ENCODE results near the gene GHDC. TPM values are rescaled to one million over a fixed set of nuclear protein-coding genes. Genes with fewer than 3 reads are reported as not detected.

Gene GHDC
- total RNA-seq, 3 donors from 2014 or later = 21.9 to 22.2 (median 22.0) TPM

GRCh38 chr17:42167807-42168206 lies 26.5 kb downstream of the GHDC start:
- Histone ChIP-seq H3K9me3 (no peaks in the 10 kb centered on the region), H3K36me3 (ENCODE audit: low read depth) (no peaks in the 10 kb centered on the region), H3K4me1 (ENCODE audit: low read depth) (no peaks in the 10 kb centered on the region), H3K4me3 (no peak overlapping the region)
- ATAC-seq (no peak), DNase-seq (no peak)
- no peak for TF ChIP-seq CTCF (IDR thresholded peaks at IDR 0.05)
- intact Hi-C loops (cut with DNase I, micrococcal nuclease) = no loop called here

GRCh38 chr17:42166196-42166763 lies 28.0 kb downstream of the GHDC start:
- Histone ChIP-seq H3K36me3 (ENCODE audit: low read depth) (no peaks in the 10 kb centered on the region), H3K4me1 (ENCODE audit: low read depth) (no peaks in the 10 kb centered on the region), H3K9me3 (no peaks in the 10 kb centered on the region), H3K4me3 (no peak overlapping the region)
- TF ChIP-seq CTCF (IDR thresholded peaks at IDR 0.05) = no peak
- ATAC-seq = no peak
- intact Hi-C loops (cut with DNase I, micrococcal nuclease) = no loop called here
- DNase-seq = no peak

- intact Hi-C loops (cut with DNase I, micrococcal nuclease) = no loop called here
- H3K4me3 ChIP-seq = no peak overlapping the region
- no peak for ATAC-seq
- no peak for TF ChIP-seq CTCF (IDR thresholded peaks at IDR 0.05)
- no peaks in the 10 kb centered on the region for H3K36me3 ChIP-seq (ENCODE audit: low read depth)
- DNase-seq = no peak
- no peaks in the 10 kb centered on the region for H3K4me1 ChIP-seq (ENCODE audit: low read depth)
- no peaks in the 10 kb centered on the region for H3K9me3 ChIP-seq
Observed at GRCh38 chr17:42165751-42166150, 28.5 kb downstream of the GHDC start.

GRCh38 chr17:42163696-42164407 lies 30.4 kb downstream of the GHDC start:
- no peak for ATAC-seq
- no peak for TF ChIP-seq CTCF (IDR thresholded peaks at IDR 0.05)
- Histone ChIP-seq H3K4me1 (ENCODE audit: low read depth) (no peaks in the 10 kb centered on the region), H3K36me3 (ENCODE audit: low read depth) (no peaks in the 10 kb centered on the region), H3K4me3 (no peak overlapping the region), H3K9me3 (no peaks in the 10 kb centered on the region)
- intact Hi-C loops (cut with DNase I, micrococcal nuclease) = no loop called here
- no peak for DNase-seq

GRCh38 chr17:42163113-42163512 lies 31.2 kb downstream of the GHDC start:
- no peak for TF ChIP-seq CTCF (IDR thresholded peaks at IDR 0.05)
- H3K9me3 ChIP-seq = no peaks in the 10 kb centered on the region
- H3K4me1 ChIP-seq (ENCODE audit: low read depth) = no peaks in the 10 kb centered on the region
- H3K4me3 ChIP-seq = no peak overlapping the region
- no peaks in the 10 kb centered on the region for H3K36me3 ChIP-seq (ENCODE audit: low read depth)
- intact Hi-C loops (cut with DNase I, micrococcal nuclease) = no loop called here
- ATAC-seq (peak; percentile 69), DNase-seq (peak in 1 of 3 donors; percentile 48)
